NCI-H1105 treated with DMSO at 0.1 percent for 48 hours (cell line): ENCODE data around the gene OMP.
"Not testable (repeated sequence)": the region's sequence is repeated elsewhere in the genome, so short reads cannot be mapped to it uniquely, and the experiment has no call there.

Experiments used
- DNase-seq: peaks from one replicate; lab custom pipeline; 2025; lab: John Stamatoyannopoulos, UW

The OMP gene

DNA sequence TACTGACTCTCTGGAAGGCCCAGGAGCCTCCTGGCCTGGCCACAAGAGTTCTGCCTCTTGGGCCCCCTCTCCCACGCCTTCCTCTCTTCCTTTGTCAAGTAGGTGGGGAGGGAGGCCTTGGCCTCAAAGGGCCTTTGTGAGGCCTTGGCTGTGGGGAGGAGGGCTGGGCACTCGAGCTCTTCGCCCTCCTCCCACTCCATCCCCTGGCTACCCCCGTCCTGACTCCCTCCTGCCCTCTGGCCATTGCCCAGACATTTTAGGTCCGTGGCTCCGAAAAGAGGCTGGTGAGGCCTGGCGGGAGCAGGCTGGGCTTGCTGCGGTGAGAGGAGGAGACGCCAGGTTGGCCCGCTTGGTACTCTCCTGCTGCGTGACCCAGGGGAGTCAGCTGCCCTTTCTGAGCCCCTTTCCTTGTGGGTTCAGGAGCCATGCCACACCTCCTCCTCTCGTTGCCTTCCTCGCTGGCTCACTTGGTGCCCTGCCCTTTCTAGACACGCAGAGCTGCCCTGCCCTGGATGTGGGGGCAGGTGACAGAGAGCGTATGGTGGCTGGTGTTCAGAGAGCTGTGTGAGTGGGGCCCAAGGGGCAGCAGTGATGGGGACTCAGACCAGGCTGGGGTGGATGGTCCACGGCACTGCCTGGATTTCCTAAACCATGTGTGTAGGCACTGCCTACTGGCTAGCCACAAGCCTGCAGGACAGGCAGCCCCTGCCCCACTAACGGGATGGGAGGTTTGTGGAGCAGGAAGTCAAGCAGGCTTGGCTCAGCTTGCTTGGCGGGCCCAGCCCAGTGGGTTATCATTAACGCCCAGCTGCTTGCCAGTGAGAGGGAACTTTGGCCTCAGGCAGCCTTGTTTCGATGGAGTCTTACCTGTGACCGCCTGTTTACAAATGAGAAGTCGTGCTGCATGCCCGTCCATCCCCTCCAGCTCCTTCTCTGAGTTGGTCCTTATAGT is 15.8 kb upstream of the OMP start:
- DNase-seq: no peak

DNA sequence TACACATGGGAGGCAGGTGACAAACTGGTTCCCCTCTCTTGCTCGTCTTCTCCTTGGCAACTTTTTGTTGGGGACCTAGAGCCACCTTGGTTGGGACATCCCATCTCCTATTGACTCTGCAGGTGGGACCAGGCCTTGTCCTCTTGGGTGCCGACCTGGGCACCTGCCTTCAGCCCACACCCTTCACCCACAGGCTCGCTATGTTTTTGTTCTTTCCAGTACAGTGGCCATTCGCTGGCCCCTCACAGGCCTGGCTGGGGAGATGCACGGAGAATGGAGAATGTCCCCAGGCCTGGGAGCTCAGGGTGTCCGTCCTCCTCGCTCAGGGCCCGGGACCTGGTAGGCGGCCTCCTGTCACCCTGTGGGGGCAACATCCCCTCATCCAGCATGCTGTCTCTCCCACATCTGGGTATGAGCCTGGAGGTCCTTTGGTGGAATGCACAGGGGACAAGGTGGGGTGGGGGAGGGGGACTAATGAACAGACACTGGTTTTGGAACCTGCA is 14.9 kb upstream of the OMP start:
- no peak for DNase-seq

GRCh38 chr11:77088236-77089003 is 14.2 kb upstream of the OMP start:
- DNase-seq: no peak

GRCh38 chr11:77089004-77089545 is 13.6 kb upstream of the OMP start:
- no peak for DNase-seq

DNA sequence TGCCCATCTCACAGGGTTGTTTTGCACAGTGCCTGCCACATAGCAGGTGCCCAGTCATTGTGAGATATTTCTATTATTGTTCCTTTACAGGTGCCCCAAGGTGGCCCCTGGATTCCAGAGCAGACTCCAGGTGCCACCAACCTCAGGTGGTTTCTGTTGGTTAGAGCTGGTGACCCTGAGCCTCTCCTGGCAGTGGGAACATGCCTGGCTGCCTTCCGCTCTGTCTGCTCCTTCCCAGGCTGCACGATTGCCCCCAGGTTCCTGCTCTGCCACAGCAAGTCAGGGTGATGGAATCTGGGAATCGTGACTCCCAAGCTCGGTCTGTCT is 12.6 kb upstream of the OMP start:
- DNase-seq: no peak

- no peak for DNase-seq
These were observed 12.1 kb upstream of the OMP start for GRCh38 chr11:77090373-77091111.

- DNase-seq: peak; percentile 62
These were observed 11.3 kb upstream of the OMP start for GRCh38 chr11:77091146-77091940.

DNA sequence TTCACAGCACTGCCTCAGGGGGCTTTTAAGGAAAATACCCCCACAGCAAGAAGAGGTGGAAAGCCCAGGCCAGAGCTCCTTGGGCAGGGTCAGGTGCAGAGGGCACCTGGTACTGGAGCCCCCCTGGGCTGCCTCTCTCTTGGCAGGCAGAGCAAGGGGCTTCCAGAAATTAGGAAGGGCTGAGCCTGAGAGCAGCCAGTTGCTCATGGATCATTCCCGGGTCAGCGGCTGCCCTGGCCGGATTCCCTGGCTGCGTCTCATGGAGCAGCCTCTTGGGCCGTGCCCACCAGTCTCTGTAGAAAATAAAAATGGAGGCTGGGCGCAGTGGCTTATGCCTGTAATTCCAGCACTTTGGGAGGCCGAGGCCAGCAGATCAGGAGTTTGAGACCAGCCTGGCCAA is 10.3 kb upstream of the OMP start:
- DNase-seq: no peak

- no peak for DNase-seq
These were observed 9.4 kb upstream of the OMP start for GRCh38 chr11:77093056-77093891.

- DNase-seq: no peak
These were observed 8.4 kb upstream of the OMP start for GRCh38 chr11:77093987-77094840.

- no peak for DNase-seq
These were observed 7.7 kb upstream of the OMP start for GRCh38 chr11:77094841-77095365.

DNA sequence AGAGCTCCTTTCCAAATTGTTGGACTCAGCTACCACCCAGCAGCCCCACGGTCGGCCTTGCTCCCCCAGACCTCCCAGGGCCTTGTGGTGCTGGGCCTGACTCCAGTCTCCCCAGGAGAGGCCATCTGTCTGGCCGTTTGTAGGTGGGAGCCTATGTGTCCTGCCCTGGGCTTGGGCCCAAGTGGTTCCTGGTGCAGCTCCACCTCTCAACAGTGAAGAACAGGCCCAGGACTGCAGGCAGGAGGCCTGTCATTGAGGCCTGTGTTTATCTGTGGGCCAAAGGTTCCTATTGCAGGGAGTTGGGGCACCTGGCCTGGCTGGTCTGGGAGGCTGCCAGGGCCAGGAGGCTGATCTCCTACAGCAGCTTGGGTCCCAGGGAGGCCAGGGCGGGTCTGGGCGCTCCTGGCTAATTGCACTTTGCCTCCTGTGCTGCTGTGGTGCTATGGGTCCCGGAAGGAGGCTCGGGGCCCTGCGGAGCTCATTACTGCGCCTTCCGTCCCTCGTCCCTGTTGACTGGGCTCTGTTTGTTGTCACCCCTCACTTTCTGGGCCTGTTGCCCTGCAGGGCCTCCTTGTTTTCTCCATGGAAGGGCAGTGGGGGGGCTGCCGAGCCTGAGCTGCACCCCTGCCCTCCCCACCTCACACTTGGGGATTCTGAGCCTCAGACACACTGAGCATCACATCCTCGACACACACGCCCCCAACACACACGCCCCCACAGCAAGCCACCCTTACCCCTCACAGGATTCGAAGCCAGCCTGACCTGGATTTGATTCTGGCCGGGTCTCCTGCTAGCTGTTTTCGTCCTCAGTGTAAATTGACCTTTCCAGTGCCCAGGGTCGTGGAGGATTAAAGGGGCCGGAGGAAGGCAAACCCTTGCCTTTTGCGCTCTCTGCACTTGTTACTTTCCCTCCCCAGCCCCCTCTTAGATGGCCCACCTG is 6.8 kb upstream of the OMP start:
- no peak for DNase-seq

DNA sequence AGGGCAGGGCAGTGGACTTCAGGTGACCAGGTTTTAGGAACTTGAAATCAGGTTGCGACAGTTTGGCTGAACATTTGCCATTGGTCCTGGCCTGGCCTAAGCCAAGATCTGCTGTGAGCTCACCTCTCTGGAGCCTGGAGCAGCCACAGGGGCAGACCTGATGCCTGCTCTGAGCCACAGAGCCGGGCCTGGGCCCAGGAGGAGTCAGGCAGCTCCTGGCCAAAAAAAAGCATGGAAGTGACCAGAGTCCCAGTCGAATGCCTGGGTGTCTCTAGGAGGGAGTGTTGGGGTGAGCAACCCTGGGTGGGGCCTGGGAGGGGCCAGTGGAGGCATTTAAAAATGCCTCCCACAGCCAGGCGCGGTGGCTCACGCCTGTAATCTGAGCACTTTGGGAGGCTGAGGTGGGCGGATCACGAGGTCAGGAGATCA is 6.0 kb upstream of the OMP start:
- DNase-seq: no peak

GRCh38 chr11:77097180-77097579 is 5.5 kb upstream of the OMP start:
- DNase-seq: not testable (repeated sequence)

DNA sequence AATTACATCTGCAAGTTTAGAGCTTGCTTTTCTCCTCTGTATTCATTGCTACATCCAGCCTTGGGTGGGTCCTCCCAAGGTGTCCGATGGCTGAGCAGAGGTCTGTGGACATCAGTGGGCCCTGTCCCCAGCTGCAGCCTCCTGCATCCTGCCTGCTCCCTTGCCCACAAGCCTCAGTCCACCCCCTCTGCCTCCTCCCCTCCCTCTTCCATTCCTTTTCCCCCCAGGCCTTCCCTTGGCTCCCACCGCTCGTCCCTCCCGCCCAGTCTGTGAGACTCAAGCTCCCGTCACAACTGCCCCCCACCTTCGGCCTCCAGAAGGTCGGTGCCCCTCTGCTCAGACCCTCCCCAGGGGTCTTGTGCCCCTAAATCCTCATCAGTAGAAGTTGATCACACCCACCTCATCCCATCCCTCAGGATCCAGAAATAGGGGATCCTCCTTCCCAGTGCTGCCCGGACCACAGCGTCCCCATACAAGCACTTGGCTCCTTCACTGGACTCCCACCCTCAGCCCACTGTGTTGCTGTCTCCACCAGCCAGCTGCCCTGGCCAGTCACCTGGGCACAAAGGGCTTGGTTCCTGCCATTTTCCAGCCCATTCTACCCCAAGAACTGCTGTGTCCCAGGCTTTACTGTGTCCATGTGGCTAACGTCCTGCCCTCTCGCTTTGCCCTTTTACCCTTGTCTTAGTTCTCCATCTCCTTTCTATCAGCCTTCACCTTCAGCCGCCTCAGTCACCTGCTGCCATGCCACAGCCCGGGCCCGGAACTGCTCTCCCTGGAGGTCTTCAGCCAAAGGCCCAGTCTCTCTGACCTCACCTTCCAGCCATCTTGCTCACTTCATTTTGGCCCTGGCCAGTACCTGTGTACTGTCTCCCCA is 2.2 kb upstream of the OMP start:
- no peak for DNase-seq

- no peak for DNase-seq
These were observed 1.6 kb upstream of the OMP start for GRCh38 chr11:77101043-77101537.

GRCh38 chr11:77103319-77103718 is 679 bp downstream of the OMP start:
- no peak for DNase-seq
